LNCaP clone FGC (cell line): ENCODE measurements around the gene KNSTRN.

Experiments used
- DNase-seq: peaks from one replicate; pipeline ENCODE4 v3.0.0-alpha.2; 2011; ENCODE audit warnings: low read depth
- H3K4me3 ChIP-seq: 2 replicates; pipeline ENCODE4 v1.5.1; 2011; ENCODE audit warnings: mild to moderate bottlenecking, low read depth, low read length, control low read depth
- TF ChIP-seq, protein P1 (sequence below): IDR thresholded peaks from 2 replicates; pipeline ENCODE4 v1.5.1; 2012; ENCODE audit warnings: mild to moderate bottlenecking; ENCODE audit not compliant: control insufficient read depth, insufficient read depth; ENCODE audit errors: extremely low read depth

Gene KNSTRN

DNA sequence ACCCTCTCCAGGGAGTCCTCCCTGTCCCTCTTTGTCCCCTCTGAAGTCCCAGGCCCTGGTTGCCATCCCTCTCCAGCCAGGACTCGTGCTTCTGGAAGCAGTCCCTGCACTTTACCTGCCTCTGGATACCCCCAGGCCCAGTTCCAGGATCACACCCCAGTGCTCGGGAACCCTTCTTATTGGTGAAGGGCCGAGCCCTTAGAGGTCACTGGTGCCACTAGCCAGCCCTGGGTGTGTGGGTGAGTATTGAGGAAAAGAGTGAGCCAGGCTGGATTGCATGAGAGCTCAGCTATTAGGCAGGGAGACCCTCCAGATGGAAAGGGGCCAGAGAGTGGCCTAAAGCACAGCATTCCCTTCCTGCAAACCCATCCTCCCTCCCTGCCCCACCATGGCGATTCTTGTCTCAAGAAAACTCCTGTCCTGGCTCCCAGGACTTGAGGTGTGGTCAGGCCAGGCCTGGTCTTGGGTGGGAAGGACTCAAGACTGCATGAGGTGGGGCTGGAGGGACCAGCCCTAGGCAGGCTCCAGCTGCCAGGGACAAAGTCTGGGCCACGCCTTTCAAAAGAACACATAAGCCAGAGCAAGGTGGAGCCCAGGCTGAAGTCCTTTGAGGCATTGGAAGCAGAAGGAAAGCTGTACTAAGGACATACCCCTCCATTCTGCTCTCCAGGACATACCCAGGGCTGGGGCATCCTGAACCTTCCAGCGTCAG is 36.5 kb upstream of the KNSTRN start:
- DNase-seq: no peak
- TF ChIP-seq, protein P1, sequence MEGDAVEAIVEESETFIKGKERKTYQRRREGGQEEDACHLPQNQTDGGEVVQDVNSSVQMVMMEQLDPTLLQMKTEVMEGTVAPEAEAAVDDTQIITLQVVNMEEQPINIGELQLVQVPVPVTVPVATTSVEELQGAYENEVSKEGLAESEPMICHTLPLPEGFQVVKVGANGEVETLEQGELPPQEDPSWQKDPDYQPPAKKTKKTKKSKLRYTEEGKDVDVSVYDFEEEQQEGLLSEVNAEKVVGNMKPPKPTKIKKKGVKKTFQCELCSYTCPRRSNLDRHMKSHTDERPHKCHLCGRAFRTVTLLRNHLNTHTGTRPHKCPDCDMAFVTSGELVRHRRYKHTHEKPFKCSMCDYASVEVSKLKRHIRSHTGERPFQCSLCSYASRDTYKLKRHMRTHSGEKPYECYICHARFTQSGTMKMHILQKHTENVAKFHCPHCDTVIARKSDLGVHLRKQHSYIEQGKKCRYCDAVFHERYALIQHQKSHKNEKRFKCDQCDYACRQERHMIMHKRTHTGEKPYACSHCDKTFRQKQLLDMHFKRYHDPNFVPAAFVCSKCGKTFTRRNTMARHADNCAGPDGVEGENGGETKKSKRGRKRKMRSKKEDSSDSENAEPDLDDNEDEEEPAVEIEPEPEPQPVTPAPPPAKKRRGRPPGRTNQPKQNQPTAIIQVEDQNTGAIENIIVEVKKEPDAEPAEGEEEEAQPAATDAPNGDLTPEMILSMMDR: no peak
- no peak overlapping the region for H3K4me3 ChIP-seq

DNA sequence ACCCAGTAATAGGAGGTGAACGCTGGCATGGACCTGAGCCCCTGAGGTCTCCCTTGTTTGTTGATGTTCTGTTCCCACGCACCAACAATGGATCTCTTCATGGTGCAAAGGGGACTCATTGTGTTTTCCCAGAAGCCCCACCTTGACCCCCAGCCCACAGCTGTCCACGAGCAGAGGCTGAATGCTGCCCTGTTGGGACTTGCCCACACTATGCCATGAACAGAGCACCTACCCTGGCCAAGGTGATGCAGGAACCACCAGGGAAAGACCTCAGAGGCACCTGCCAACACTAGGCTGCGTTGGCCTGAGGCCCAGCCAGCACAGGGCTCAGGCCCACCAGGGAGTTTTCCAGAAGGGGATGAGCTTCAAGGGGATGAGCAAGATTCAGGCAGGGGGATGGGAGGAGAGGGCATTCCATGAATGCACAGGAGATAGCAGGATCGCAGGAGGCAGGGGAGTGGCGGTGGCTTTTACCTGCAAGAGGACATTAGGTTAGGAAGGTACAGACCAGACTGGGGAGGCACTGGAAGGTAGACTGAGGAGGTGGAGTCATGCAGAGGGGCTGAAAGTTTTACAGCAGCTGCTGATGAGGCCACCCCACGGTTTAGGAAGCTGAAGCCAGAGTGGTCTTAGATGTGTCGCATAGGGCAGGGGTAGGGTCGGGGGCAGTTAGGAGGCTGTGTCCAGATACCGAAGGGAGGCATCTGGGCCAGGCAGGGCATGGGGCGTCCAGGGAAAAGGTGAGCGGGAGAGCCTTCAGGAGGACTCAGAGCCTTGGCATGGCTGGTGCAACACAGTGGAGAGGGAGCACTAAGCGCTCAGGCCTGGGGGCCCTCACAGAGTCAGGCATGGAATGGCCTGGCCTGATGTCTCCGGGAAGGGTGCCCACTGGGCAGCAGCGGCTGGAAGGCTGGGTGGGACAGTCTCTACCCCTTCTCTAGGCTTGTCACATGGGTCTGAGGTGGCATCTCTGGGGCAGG is 35.7 kb upstream of the KNSTRN start:
- DNase-seq: no peak
- TF ChIP-seq, protein P1: no peak
- H3K4me3 ChIP-seq: no peak overlapping the region

DNA sequence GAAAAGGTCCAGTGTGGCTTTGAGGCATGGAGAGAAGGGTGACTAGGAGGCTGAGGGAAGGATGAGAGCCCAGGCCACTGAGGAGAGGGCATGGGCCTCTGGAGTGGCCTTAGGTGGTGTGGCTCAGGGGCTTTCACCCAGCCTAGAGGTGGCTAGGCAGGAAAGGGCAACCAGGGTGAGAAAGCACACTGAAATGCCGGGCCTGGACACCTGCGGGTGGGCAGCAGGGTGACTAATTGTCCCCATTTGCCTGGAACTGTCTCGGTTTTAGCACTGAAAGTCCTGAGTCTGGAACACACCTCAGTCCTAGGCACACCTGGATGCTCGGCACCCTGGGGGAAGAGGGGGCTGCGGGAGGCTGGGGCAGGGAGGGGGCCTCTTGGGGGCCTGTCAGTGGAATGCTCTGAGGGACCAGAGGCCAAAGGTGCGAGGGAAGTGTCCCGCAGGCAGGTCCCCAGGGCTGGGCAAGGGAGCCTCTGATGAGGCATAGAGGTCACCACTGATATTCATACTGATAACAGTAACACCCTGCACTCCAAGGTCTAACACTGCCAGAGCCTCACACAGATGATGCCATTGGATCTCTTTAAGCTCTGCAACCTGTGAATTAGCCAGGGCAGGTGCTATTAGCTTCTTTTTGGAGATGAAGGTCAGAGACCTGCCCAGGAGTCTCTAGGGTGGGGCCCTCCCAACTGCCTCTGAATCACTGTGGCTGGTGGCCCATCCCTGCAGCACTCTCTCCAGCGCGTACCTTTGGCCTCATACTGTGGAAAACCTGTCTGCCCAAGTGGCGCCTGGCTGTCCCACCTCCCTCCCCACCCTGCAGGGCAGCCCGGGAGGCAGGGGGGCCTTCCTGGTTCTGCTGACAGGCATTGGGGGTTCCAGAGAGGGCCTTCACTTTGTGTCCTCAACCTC is 34.7 kb upstream of the KNSTRN start:
- DNase-seq: no peak
- H3K4me3 ChIP-seq: no peak overlapping the region
- TF ChIP-seq, protein P1: no peak

DNA sequence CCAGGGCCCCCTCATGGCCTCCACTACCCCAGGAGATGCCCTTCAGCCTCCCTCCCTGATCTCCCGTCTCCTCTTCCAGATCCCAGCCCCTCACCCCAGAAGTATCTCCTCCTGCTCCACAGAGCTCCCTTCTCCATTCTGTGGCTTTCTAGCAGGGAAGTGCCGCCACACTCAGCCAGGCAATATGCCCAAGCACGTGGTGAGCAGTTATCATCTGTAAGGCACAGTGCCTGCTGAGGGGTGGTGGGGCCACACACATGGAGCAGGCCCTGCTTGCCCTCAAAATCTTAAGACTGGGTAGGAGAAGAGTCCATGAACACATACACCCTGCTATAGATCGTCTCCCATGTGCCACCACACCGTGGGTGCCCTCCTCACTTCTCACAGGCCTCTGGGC is 34.0 kb upstream of the KNSTRN start:
- DNase-seq: no peak
- H3K4me3 ChIP-seq: no peak overlapping the region
- TF ChIP-seq, protein P1: no peak

DNA sequence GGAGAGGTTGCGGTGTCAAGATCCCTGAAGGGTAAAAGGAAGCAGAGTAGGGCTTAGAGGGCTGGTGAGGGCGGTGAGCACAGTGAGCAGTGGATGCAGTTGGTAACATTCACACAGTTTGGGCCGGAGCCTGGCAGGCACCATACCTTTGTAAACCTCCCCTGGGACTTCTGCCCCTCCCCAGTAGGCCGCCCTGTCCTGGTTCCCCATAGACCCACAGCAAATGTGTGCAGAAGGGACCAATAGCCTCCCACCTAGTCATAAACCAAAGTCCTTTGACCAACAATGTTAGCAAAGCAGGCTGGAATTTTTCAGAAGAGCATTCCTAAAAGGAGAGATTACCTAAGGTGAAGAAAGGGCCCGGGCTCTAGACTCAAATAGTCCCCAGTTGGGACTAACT is 33.4 kb upstream of the KNSTRN start:
- TF ChIP-seq, protein P1: no peak
- DNase-seq: no peak
- H3K4me3 ChIP-seq: no peak overlapping the region

DNA sequence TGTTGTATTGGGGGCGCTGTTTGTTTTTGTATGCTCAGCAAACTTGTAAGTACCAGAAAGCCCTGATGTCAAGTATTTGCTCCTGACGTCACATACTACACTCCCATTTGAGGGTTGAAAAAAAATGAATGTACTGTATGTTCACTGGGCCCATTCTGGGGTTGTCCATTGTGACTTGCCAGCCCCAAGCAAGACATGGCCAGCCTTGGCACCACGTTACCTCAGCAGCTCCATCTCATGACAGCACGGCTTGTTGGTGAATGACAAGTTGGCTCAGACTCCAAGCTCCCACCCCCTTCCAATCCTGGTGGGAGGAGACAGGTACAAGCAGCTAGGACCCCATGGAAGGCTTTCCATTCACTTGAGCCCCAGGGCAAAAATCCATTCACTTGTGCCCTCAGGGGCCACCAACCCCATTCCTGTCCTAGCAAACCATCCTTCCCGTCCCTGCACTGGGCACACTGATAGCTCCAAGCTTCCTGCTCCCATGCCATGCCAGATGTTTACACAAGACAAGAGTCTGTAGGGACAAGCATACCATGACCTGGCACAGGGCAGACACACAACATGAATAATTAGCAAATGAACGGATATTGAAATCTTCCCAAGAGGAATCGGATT is 30.1 kb upstream of the KNSTRN start:
- TF ChIP-seq, protein P1: no peak
- DNase-seq: no peak
- no peak overlapping the region for H3K4me3 ChIP-seq
